GM21515 (cell line): ENCODE results near the gene CDKL5.

ENCODE experiments used
- ATAC-seq: cut with Tn5 transposase; IDR thresholded peaks from one replicate; pipeline ENCODE4 v1.9.1; 2021; ENCODE audit not compliant: unreplicated experiment

Gene CDKL5

GRCh38 chrX:18643243-18643642 lies 217.8 kb downstream of the CDKL5 start:
- no peak for ATAC-seq

DNA sequence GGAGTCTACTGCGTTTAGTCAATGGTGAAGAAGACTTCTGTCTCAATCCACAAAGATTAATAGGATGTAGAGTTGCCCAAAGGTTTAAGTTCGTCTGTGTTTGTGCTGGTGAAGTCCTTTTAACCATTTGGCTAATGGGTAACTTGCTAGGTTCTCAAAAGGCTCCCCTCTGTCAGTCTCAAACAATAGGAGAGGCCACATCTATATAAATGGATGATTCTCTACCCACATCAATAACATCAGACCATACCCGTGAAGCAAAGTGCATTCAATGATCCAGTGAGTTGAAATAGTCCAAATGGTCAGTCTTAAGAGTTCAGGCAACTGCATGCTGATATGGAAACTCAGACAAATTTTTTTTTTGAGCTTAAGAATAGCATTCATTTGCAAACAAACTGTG lies 218.4 kb downstream of the CDKL5 start:
- ATAC-seq: no peak

- no peak for ATAC-seq
Observed at GRCh38 chrX:18647621-18648020, 222.2 kb downstream of the CDKL5 start.

GRCh38 chrX:18649498-18649951 lies 224.1 kb downstream of the CDKL5 start:
- no peak for ATAC-seq

DNA sequence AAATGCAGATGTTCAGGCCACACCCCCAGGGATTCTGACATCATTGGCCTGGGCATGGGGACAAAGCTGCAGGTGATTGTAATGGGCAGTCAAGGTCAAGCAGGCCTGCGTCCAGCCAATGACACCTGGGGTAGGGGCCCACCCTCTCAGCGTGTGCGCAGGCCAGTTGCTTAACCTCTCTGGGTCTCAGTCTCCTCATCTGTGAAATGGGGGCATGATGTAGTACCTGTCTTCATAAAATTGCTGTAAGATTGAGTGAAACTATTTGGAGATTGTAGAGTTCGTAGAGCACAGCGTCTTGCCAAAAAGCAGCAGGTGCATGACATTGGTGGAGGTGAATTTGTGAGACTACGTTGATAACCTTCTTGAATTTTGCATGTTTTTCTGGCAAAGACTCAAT lies 225.3 kb downstream of the CDKL5 start:
- ATAC-seq: no peak

GRCh38 chrX:18652636-18653035 lies 227.2 kb downstream of the CDKL5 start:
- no peak for ATAC-seq

DNA sequence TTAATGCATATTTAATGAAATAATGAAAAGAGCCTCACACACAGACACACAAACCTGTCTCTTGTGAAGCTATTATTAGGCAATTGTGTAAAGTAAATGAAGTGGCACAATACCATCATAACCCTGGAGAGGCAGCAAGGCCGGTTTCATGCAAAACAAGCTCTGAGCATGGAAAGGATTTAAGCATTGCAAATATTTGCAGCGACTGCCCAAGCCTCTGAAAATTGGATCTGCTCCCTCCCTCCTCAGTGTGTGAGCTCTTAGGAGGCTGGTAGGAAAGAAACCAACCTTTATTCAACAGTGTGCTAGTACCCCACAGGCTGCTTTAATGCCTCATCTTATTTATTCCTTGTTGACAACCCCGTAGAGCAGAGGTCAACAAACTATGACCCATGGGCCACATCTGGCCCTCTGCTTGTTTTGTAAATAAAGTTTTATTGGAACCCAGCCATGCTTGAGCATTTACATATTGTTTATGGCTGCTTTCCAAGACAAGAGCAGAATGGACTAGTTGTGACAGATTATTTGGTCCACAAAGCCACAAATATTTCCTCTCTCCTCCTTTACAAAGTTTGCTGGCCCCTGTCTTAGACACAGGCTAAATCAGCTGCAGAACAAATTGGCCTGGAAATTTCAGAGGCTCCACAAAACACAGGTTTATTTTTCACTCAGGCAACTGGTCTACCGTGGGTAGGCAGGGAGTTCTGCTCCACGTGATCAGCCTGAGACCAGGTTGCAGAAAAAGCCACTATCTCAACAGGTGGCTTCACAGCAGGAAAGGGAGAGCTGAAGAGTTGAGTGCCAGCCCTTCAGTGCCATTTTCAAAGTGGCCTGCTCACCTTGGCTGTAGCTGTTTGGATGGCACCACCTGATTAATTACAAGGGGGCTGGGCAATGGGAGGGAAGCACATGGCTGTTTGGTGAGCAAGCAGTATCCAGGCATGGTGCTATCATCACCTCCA lies 229.7 kb downstream of the CDKL5 start:
- ATAC-seq: no peak

GRCh38 chrX:18661273-18661672 lies 235.9 kb downstream of the CDKL5 start:
- no peak for ATAC-seq

DNA sequence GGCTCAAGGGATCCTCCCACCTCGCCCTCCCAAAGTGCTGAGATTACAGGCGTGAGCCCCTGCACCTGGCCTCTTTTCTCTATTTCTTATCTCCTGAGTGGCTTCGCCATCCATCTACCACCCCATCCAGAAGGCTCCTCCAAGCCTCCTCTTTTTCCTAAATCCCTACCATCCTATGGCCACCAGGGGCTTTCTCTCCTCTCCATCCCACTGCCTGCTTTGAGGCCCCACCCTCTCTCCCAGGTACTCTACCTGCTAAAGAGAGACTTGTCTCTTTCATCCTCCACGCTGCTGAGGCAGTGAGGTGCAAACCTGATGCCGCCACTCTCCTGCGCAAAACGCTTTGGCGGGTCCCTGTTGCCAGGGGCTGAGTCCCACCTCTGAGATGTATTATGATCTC lies 239.5 kb downstream of the CDKL5 start:
- no peak for ATAC-seq

DNA sequence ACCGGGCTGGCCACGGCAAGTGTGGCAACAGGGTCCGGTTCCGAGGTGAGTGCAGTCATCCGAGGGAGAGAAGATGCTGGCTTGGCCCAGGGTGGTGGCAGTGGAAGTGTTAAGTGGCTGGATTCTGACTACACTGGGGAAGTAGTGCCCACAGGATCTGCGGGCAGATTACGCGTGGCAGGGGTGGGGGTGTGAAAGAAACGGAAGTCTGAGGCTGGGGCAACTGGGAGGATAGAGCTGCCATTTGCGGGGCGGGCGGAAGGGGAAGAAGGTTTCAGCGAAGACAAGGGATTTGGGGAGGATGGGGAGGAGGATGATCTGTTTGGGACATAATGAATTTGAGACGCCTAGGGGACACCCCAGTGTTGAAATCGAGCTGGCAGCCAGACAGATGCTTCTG lies 241.2 kb downstream of the CDKL5 start:
- no peak for ATAC-seq

DNA sequence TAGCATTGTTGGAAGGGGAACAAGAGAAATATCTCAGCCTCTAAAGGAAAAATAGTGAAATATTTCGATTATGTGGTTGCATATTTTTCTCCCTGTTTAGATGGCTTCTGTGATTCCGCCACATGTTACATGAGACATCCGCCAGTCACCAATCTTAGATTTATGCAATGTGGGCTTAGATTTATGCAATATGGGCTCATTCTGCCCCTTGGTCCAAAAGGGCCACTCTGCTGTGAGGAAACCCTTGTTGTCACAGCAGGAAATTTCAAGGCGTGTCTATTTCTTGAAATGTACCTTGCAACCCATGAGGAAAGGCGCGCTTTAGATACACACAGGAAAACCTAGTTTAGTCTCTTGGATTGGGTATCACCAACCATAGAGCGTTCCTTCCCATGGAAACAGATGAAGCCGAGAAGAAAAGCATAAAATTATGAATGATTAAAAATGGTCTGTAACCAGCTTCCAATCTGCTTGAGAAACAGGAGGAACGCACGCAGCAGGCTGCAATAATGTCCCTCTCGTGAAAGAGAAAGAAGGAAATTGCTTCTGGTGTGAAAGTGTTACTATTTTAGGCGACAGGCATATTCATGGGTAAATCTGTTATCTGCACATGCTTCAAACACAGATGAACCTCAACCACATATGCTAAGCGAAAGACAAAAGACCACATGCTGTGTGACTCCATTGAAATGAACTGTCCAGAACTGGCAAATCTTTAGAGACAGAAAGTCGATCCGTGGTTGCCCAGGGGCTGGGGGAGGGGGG lies 242.8 kb downstream of the CDKL5 start:
- no peak for ATAC-seq

DNA sequence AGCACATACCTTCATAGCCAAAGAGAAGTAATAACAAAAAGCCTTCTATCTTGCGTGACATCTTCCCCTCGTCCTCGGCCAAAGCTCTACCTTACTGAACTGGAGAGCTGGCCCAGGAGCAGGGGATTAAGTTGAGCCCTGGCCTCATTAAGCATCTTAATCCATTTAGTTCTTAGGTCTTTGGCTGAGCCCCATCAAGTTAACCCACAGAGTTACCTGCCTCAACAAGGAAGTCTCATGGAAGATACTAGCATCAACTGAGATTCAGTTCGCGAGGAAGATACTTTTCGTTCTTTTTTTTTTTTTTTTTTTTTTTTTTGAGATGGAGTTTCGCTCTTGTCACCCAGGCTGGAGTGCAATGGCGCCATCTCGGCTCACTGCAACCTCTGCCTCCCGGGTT lies 246.6 kb downstream of the CDKL5 start, which contains the start of gene RS1:
Gene RS1, minus strand, starts transcription at position 101 of the 400 bp plus-strand sequence. Its CDS starts 40 bp downstream, at position 61.
- ATAC-seq: no peak

DNA sequence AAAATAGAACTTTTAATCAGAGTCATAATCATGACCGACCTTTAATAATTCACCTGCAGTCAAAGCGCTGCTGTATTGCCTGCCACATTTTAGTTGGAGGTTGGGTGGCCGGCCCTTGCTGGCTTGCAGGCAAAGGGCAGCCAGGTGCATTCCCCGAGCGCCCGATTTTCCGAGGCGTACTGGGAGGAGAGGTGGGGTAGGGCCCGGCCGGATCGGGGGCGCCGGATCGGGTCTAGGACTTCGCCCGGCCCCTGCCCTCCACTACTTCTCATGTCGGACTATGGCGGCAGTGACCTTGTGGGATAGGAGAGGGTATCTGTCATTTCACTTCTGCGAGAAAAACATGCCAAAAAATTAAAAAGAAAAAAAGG lies 249.0 kb downstream of the CDKL5 start:
- ATAC-seq: peak; percentile 46

- ATAC-seq: peak; percentile 84
Observed at GRCh38 chrX:18674788-18675735, 249.7 kb downstream of the CDKL5 start.

- ATAC-seq: no peak
Observed at GRCh38 chrX:18676050-18676449, 250.6 kb downstream of the CDKL5 start.

GRCh38 chrX:18676470-18676869 lies 251.1 kb downstream of the CDKL5 start:
- ATAC-seq: no peak

GRCh38 chrX:18677161-18677869 lies 251.9 kb downstream of the CDKL5 start:
- no peak for ATAC-seq

- ATAC-seq: no peak
Observed at GRCh38 chrX:18681996-18682395, 256.6 kb downstream of the CDKL5 start.

DNA sequence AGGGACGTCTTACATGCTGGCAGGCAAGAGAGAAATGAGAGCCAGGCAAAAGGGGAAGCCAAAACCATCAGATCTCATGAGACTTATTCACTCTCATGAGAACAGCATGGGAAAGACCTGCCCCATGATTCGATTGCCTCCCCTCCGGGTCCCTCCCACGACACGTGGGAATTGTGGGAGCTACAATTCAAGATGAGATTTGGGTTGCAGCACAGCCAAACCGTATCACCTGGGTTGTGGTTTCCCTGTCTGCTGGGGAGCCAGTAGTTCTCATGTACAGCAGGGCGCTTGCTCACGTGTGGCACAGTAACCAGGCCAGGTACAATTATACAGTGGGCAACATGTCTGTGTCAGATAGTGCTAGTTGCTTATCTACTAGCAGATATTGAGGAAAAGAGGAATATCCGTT lies 257.6 kb downstream of the CDKL5 start:
- no peak for ATAC-seq

DNA sequence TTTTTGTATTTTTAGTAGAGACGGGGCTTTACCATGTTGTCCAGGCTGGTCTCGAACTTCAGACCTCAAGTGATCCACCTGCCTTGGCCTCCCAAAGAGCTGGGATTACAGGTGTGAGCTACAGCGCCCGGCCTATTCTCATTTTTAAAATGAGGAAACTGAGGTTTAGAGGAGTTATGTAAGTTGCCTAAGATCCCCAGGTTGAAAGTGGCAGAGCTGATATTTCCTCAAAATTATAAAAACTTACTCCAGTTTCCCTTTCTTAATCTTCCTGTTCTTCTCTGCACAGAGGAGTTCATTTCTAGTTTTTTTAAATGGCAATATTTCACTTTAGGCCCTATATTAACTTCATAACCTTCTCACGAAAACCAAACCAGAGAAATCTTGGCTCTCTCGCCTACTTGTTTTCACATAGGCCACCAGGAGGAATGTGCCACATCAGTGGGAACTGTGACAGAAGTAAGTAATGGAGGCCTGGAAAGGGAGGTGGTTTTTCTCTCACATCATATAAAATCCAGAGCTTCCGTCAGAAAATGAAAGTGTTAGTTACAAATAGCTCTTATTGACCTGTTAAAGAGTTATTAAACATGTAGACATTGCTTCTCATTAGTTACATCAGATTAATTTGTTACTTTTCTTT lies 262.6 kb downstream of the CDKL5 start:
- no peak for ATAC-seq
